Endothelial cell of umbilical vein (primary cell): ENCODE results near the gene LAMB1.

Experiments used
- CTCF ChIP-seq, 2 donors: IDR thresholded peaks; 1 replicate in 1 of 2; 2 replicates in 1 of 2; pipeline ENCODE4 v1.5.1; 2011; ENCODE audit warnings: low read length in 2 of 2, mild to moderate bottlenecking in 2 of 2, moderate library complexity in 2 of 2, control low read depth in 1 of 2, inconsistent platforms in 1 of 2, low read depth in 1 of 2; ENCODE audit not compliant: insufficient read depth in 1 of 2; ENCODE audit errors: extremely low read depth in 1 of 2
- EZH2 ChIP-seq: IDR thresholded peaks from 2 replicates; pipeline ENCODE4 v1.6.1; 2012; ENCODE audit warnings: borderline replicate concordance, low read depth, mild to moderate bottlenecking, moderate library complexity, low read length, inconsistent platforms; ENCODE audit not compliant: severe bottlenecking
- JUN ChIP-seq: IDR thresholded peaks from 2 replicates; pipeline ENCODE4 v1.6.1; 2011; ENCODE audit warnings: borderline replicate concordance, low read depth; ENCODE audit not compliant: insufficient read length, insufficient read depth
- MAX ChIP-seq: IDR thresholded peaks from 2 replicates; pipeline ENCODE4 v1.6.1; 2011; ENCODE audit not compliant: insufficient read depth, insufficient read length
- POLR2A ChIP-seq: IDR thresholded peaks from 2 replicates; pipeline ENCODE4 v1.6.1; 2012; ENCODE audit warnings: low read depth, mild to moderate bottlenecking, control low read depth, low read length
- POLR2AphosphoS5 ChIP-seq: IDR thresholded peaks from 2 replicates; pipeline ENCODE4 v1.6.1; 2012; ENCODE audit warnings: low read depth, mild to moderate bottlenecking, control low read depth, low read length, moderate library complexity; ENCODE audit not compliant: insufficient read depth

GRCh38 chr7:107874605-107875446 lies 128.1 kb downstream of the LAMB1 start:
- TF ChIP-seq EZH2 (no peak), CTCF (IDR thresholded peaks at IDR 0.05; ENCODE audit: extremely low read depth in 1 of 2, insufficient read depth in 1 of 2, low read depth in 1 of 2, low read length in 2 of 2) (peak; percentile 56 to 59), JUN (no peak), POLR2AphosphoS5 (no peak), POLR2A (no peak), MAX (no peak)
